ENCODE measurements around the gene VAMP5. TPM values are rescaled to one million over a fixed set of nuclear protein-coding genes. Genes with fewer than 3 reads are reported as not detected.
"Not testable (repeated sequence)": the region's sequence is repeated elsewhere in the genome, so short reads cannot be mapped to it uniquely, and the experiment has no call there.

Gene VAMP5
- total and polyA plus RNA-seq, 5 experiments from 2014 or later: 24.6 to 143 (median 135) TPM

DNA sequence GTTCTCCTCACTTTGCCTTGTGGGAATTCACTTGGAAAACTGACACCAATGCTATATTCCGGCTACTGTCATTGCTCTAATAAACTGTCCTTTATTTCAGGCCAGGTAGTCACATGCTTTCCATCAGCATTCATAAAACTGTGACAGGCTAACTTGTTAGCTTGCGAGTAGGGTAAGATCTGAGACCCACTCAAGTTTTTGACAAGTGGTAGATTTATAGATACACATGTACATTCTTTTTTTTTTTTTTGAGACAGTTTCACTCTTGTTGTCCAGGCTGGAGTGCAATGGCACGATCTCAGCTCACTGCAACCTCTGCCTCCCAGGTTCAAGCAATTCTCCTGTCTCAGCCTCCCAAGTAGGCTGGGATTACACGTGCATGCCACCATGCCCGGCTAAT is 33.5 kb downstream of the VAMP5 start:
- H3K27ac Mint-ChIP-seq: peak overlapping the region in 8 of 10 donors; percentile 22 to 96 (median 61)
- H3K4me1 Mint-ChIP-seq: peaks cover 4 to 35% (median 22%) of the 10 kb centered on the region in 4 donors
- not testable (repeated sequence) for H3K27me3 Mint-ChIP-seq, ATAC-seq, H3K9me3 Mint-ChIP-seq, DNase-seq
- POLR2A ChIA-PET: interaction anchor here (0.6 to 2.3 kb wide), 3 partner anchors 9 to 79 kb away, joined by 3 to 7 read pairs (median 4); partner anchors contain the start of gene MAT2A
- peak overlapping the region; percentile 33 to 99 (median 96) for H3K4me3 Mint-ChIP-seq
- H3K36me3 Mint-ChIP-seq: peaks cover 0 to 40% (median 5%) of the 10 kb centered on the region in 3 donors

DNA sequence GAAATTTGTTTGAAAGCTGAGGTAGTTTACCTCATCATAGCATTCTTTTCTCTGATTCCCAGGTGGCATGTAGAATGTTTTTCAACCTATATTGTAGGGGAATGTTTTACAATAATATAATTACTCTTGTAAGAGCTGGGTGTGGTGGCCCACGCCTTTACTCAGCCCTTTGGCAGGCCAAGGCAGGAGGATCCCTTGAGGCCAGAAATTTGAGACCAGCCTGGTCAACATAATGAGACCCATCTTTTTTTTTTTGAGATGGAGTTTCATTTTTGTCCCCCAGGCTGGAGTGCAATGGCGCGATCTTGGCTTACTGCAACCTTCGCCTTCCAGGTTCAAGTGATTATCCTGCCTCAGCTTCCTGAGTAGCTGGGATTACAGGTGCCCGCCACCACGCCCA is 35.4 kb downstream of the VAMP5 start:
- no peaks in the 10 kb centered on the region for H3K27me3 Mint-ChIP-seq
- H3K27ac Mint-ChIP-seq: peak overlapping the region in 1 of 10 donors; percentile 65
- POLR2A ChIA-PET: interaction anchor here (1.2 to 1.6 kb wide), 2 partner anchors 9 to 24 kb away, joined by 3 to 5 read pairs; partner anchors contain the start of gene RNF181
- no peak overlapping the region for H3K4me3 Mint-ChIP-seq
- ATAC-seq (no peak), DNase-seq (no peak)
- peaks cover 6 to 35% (median 23%) of the 10 kb centered on the region in 4 donors for H3K4me1 Mint-ChIP-seq
- no peaks in the 10 kb centered on the region for H3K9me3 Mint-ChIP-seq
- peaks cover 0 to 57% (median 7%) of the 10 kb centered on the region in 3 donors for H3K36me3 Mint-ChIP-seq

DNA sequence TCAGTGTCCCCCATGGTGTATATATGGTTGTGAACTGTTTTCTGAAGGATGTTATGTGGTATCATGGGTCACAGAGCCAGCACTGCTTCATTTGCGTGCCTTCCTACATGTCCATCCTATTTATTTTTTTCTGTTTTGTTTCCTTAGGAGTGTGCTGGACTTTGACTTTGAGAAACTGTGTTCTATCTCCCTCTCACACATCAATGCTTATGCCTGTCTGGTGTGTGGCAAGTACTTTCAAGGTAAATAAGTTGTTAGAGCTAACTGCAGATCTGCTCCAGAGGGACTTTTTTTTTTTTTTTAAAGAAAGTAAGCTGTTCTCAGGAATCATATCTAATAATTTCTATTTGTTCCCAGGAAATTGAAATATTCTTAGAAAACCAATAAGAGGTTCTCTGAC is 37.1 kb downstream of the VAMP5 start:
- Mint-ChIP-seq H3K27me3 (no peaks in the 10 kb centered on the region), H3K9me3 (no peaks in the 10 kb centered on the region), H3K27ac (peak overlapping the region in 1 of 10 donors; percentile 60), H3K4me1 (peaks cover 4 to 31% (median 19%) of the 10 kb centered on the region in 4 donors), H3K36me3 (peaks cover 0 to 74% (median 9%) of the 10 kb centered on the region in 3 donors), H3K4me3 (no peak overlapping the region)
- POLR2A ChIA-PET: interaction anchor here (1.4 kb wide), 1 partner anchor 9 kb away, joined by 3 read pairs; the partner anchor contains the start of gene C2orf68
- DNase-seq: no peak
- no peak for ATAC-seq

DNA sequence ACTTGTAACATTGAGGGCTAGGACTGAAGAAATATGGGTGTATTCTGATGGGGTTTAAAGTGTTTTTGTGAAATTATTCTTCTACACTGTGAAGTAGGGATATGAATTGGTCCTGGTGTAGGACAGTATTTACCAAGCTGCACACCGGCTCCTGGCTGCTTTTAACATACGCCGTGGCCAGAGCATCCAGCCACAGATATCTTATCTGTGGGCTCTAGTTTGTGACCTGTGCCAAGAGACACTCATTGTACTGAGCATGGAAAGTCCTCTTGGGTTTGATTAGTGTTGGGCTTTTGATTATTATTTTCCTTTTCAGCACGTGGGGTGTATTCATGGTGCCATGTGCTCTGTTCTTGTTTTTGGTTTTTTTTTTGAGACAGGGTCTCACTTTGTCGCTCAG is 39.8 kb downstream of the VAMP5 start:
- peaks cover 6 to 22% (median 16%) of the 10 kb centered on the region in 4 donors for H3K4me1 Mint-ChIP-seq
- peak overlapping the region in 3 of 10 donors; percentile 18 to 38 (median 34) for H3K27ac Mint-ChIP-seq
- ATAC-seq (no peak), DNase-seq (no peak)
- H3K27me3 Mint-ChIP-seq: no peaks in the 10 kb centered on the region
- no peaks in the 10 kb centered on the region for H3K9me3 Mint-ChIP-seq
- POLR2A ChIA-PET: no interaction called here
- H3K36me3 Mint-ChIP-seq: peaks cover 0 to 88% (median 14%) of the 10 kb centered on the region in 3 donors
- H3K4me3 Mint-ChIP-seq: no peak overlapping the region

DNA sequence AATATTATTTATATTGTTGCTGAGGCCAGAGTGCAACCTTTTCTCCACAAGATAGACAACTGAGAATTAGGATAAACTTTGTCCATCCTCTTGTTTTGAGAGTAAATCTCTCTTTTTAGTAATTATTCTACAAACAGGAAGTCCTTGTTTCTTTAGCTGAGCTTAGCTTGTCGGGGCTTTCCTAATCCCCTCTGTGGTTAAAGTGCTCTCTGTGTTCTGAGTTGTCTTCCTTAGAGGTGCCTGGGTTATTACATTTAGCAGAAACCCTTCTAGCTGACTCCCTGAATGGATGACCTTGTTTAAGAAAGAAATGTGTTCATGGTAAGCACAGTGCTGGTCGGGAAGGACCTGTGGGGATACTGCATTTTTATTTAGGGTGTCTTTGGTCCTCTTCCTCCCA is 44.4 kb downstream of the VAMP5 start:
- Mint-ChIP-seq H3K9me3 (no peaks in the 10 kb centered on the region), H3K27me3 (no peaks in the 10 kb centered on the region), H3K36me3 (peaks cover 0 to 96% (median 28%) of the 10 kb centered on the region in 3 donors), H3K27ac (peak overlapping the region; percentile 24 to 91 (median 84)), H3K4me3 (peak overlapping the region in 4 of 10 donors; percentile 26 to 45 (median 42)), H3K4me1 (peaks cover 8 to 20% (median 18%) of the 10 kb centered on the region in 4 donors)
- DNase-seq (peak in 2 of 10 donors; percentile 23 to 46), ATAC-seq (peak; percentile 84 to 94)
- POLR2A ChIA-PET: interaction anchor here (0.6 to 2.0 kb wide), 6 partner anchors 8 to 477 kb away, joined by 3 to 7 read pairs (median 4); partner anchors contain the start of genes POLR1A, PTCD3 and RNF181

DNA sequence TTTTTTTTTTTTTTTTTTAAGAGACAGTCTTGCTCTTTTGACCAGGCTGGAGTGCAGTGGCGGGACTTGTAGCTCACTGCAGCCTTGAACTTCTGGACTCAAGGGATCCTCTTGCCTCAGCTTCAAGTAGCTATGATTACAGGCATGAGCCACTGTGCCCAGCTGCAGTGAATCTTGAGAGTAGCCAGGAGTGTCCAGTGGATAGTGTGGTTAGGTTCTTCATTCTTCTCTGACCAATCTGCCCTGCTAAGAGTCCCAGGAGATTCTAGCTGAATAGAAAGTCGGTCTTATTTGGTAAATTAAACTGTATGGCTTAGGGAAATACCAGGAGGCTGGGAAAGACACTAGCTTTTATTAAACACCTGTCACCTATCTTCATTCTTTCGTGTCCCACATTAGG is 47.1 kb downstream of the VAMP5 start:
- POLR2A ChIA-PET: interaction anchor here (1.0 kb wide), 1 partner anchor 79 kb away, joined by 4 read pairs; no protein-coding TSS in a partner anchor
- Mint-ChIP-seq H3K9me3 (no peaks in the 10 kb centered on the region), H3K27me3 (no peaks in the 10 kb centered on the region), H3K4me3 (no peak overlapping the region), H3K27ac (peak overlapping the region in 2 of 10 donors; percentile 40 to 53), H3K4me1 (peaks cover 13 to 30% (median 28%) of the 10 kb centered on the region in 4 donors), H3K36me3 (peaks cover 5 to 94% (median 24%) of the 10 kb centered on the region in 3 donors)
- ATAC-seq: no peak
- DNase-seq: no peak

DNA sequence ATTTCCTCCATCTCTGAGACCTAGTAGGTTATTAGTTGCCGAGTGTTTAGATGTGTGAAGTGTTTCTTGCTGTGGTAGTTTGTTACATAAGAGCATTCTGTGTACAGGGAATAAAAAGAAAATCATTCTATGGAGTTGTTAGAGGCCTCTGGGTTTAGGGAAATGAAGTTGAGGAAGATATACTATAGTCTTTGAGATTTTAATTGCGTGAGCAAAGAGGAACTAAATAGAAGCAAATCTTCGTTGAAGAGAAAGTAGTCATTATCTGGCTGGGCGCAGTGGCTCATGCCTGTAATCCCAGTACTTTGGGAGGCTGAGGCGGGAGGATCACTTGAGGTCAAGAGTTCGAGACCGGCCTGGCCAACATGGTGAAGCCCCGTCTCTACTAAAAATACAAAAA is 50.8 kb downstream of the VAMP5 start:
- ATAC-seq: no peak
- Mint-ChIP-seq H3K9me3 (no peaks in the 10 kb centered on the region), H3K27ac (peak overlapping the region in 5 of 10 donors; percentile 5 to 45 (median 14))

DNA sequence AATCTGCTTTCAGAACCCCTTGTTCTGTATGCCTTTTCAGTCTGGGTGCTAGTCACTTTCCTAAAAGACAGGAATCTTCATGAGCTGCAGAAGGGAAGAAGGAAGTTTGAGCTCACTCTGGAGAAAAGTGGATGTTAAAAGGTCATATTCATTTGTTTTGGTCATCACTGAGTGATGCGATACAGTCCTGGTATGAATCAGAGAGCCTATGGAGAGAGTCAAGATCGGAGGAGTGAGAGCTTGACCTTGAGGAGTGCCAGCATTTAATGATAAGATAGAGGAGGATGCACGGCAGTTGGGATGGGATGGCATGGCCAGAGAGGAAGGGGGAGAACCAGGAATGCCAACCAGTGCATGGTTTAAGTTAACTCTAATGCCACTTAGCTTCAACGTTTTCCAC is 51.4 kb downstream of the VAMP5 start:
- H3K27me3 Mint-ChIP-seq: no peaks in the 10 kb centered on the region
- no peak for DNase-seq
- H3K27ac Mint-ChIP-seq: peak overlapping the region in 3 of 10 donors; percentile 11 to 71 (median 56)
- H3K9me3 Mint-ChIP-seq: no peaks in the 10 kb centered on the region
- POLR2A ChIA-PET: no interaction called here
- H3K36me3 Mint-ChIP-seq: peaks cover 5 to 96% (median 32%) of the 10 kb centered on the region in 3 donors
- no peak for ATAC-seq
- H3K4me1 Mint-ChIP-seq: peaks cover 12 to 23% (median 20%) of the 10 kb centered on the region in 4 donors
- H3K4me3 Mint-ChIP-seq: no peak overlapping the region

More for the DNA sequence above, 50.8 kb downstream of the VAMP5 start:
- H3K36me3 Mint-ChIP-seq: peaks cover 5 to 96% (median 32%) of the 10 kb centered on the region in 3 donors
- H3K27me3 Mint-ChIP-seq: no peaks in the 10 kb centered on the region
- no peak overlapping the region for H3K4me3 Mint-ChIP-seq
- POLR2A ChIA-PET: no interaction called here
- no peak for DNase-seq
- H3K4me1 Mint-ChIP-seq: peaks cover 12 to 23% (median 20%) of the 10 kb centered on the region in 4 donors

DNA sequence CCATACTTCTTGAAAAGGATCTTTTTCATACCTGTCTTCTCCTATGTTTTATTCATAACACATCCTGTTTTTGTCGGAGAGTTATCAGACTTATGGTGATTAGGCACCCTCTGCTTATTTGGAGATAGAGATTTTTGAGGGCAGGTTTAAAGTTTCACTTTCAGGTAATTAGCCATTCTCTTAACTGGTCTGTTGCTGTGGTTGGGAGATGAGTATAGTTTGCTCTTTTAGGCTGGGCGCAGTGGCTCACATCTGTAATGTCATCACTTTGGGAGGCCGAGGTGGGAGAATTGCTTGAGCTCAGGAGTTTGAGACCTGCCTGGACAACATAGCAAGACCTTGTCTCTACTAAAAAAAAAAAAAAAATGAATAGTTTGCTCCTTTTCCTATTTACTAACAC is 58.5 kb downstream of the VAMP5 start:
- H3K4me1 Mint-ChIP-seq: peaks cover under 1 to 3% (median 2%) of the 10 kb centered on the region in 4 donors
- POLR2A ChIA-PET: no interaction called here
- H3K9me3 Mint-ChIP-seq: no peaks in the 10 kb centered on the region
- H3K4me3 Mint-ChIP-seq: no peak overlapping the region
- DNase-seq: no peak
- H3K27ac Mint-ChIP-seq: no peak overlapping the region
- ATAC-seq: no peak
- H3K36me3 Mint-ChIP-seq: peaks cover 0 to 97% (median 28%) of the 10 kb centered on the region in 3 donors
- no peaks in the 10 kb centered on the region for H3K27me3 Mint-ChIP-seq

Other genes starting within 250 kb of the VAMP5 start
- 10 to 100 TPM; 21.3 to 25.6 TPM for gene RETSAT, start 229.9 kb upstream of the VAMP5 start, total RNA-seq
- 10 to 100 TPM in 1 of 3 donors, 1 to 10 TPM in 2; 6.6 to 15.1 (median 9.9) TPM for gene RETSAT, start 229.9 kb upstream of the VAMP5 start, polyA plus RNA-seq
- 10 to 100 TPM; 27.7 to 29.3 TPM for gene ELMOD3, start 229.7 kb upstream of the VAMP5 start, total RNA-seq
- gene ELMOD3, start 229.7 kb upstream of the VAMP5 start, polyA plus RNA-seq: 10 to 100 TPM in 2 of 3 donors, 1 to 10 TPM in 1; 6.3 to 14.5 (median 11.8) TPM
- gene CAPG, start 174.1 kb upstream of the VAMP5 start, total RNA-seq: 1 to 10 TPM; 5.7 to 8.0 TPM
- 10 to 100 TPM; 15.7 to 18.6 (median 16.8) TPM for gene CAPG, start 174.1 kb upstream of the VAMP5 start, polyA plus RNA-seq
- 1 to 10 TPM; 1.3 to 2.2 TPM for gene SH2D6, start 165.7 kb upstream of the VAMP5 start, total RNA-seq
- not detected for gene SH2D6, start 165.7 kb upstream of the VAMP5 start, polyA plus RNA-seq
- gene MAT2A, start 45.3 kb upstream of the VAMP5 start, total RNA-seq: 100 to 1,000 TPM; 192 to 205 TPM
- 100 to 1,000 TPM in 1 of 3 donors, 10 to 100 TPM in 2; 68.1 to 103 (median 73.0) TPM for gene MAT2A, start 45.3 kb upstream of the VAMP5 start, polyA plus RNA-seq
- gene GGCX, start 22.9 kb upstream of the VAMP5 start, total RNA-seq: 10 to 100 TPM; 30.9 to 35.8 TPM
- gene GGCX, start 22.9 kb upstream of the VAMP5 start, polyA plus RNA-seq: 10 to 100 TPM; 10.4 to 14.6 (median 14.0) TPM
- 10 to 100 TPM; 71.4 to 73.9 TPM for gene VAMP8, start 6.8 kb upstream of the VAMP5 start, total RNA-seq
- 100 to 1,000 TPM; 321 to 405 (median 373) TPM for gene VAMP8, start 6.8 kb upstream of the VAMP5 start, polyA plus RNA-seq
- 10 to 100 TPM; 66.0 to 73.8 TPM for gene RNF181, start 11.3 kb downstream of the VAMP5 start, total RNA-seq
- 100 to 1,000 TPM; 165 to 206 (median 173) TPM for gene RNF181, start 11.3 kb downstream of the VAMP5 start, polyA plus RNA-seq
- 10 to 100 TPM; 14.1 to 15.9 TPM for gene TMEM150A, start 18.3 kb downstream of the VAMP5 start, total RNA-seq
- 10 to 100 TPM; 11.6 to 15.1 (median 13.8) TPM for gene TMEM150A, start 18.3 kb downstream of the VAMP5 start, polyA plus RNA-seq
- 10 to 100 TPM; 86.4 to 95.2 TPM for gene C2orf68, start 27.6 kb downstream of the VAMP5 start, total RNA-seq
- gene C2orf68, start 27.6 kb downstream of the VAMP5 start, polyA plus RNA-seq: 10 to 100 TPM; 15.7 to 21.1 (median 20.4) TPM
- 10 to 100 TPM; 53.0 to 59.5 TPM for gene USP39, start 31.8 kb downstream of the VAMP5 start, total RNA-seq
- gene USP39, start 31.8 kb downstream of the VAMP5 start, polyA plus RNA-seq: 10 to 100 TPM; 56.4 to 69.3 (median 57.9) TPM
- not detected for gene SFTPB, start 83.8 kb downstream of the VAMP5 start, total RNA-seq
- under 1 TPM in 1 of 3 donors, not detected in 2; 0.06 TPM for gene SFTPB, start 83.8 kb downstream of the VAMP5 start, polyA plus RNA-seq
- 1 to 10 TPM; 5.3 to 7.3 TPM for gene GNLY, start 109.9 kb downstream of the VAMP5 start, total RNA-seq
- 1,000 to 10,000 TPM in 1 of 3 donors, 10 to 100 TPM in 2; 21.0 to 1,108 (median 35.6) TPM for gene GNLY, start 109.9 kb downstream of the VAMP5 start, polyA plus RNA-seq
- not detected for gene ATOH8, start 169.6 kb downstream of the VAMP5 start, total RNA-seq
- not detected for gene ATOH8, start 169.6 kb downstream of the VAMP5 start, polyA plus RNA-seq